HG03457 (cell line): ENCODE data around the gene FBXL15.

ENCODE experiments used
- ATAC-seq: cut with Tn5 transposase; IDR thresholded peaks from one replicate; pipeline ENCODE4 v1.9.1; 2021; ENCODE audit warnings: moderate number of reproducible peaks; ENCODE audit not compliant: unreplicated experiment

The FBXL15 gene

GRCh38 chr10:102409604-102410428, 10.8 kb upstream of the FBXL15 start:
- no peak for ATAC-seq

- no peak for ATAC-seq
These were observed 10.1 kb upstream of the FBXL15 start for GRCh38 chr10:102410429-102411073.

GRCh38 chr10:102411341-102412255, 9.0 kb upstream of the FBXL15 start:
- ATAC-seq = no peak

GRCh38 chr10:102412293-102412692, 8.3 kb upstream of the FBXL15 start:
- no peak for ATAC-seq

GRCh38 chr10:102413053-102413705, 7.5 kb upstream of the FBXL15 start:
- no peak for ATAC-seq

- ATAC-seq = no peak
These were observed 6.7 kb upstream of the FBXL15 start for GRCh38 chr10:102413806-102414561.

GRCh38 chr10:102414749-102415148, 5.9 kb upstream of the FBXL15 start:
- ATAC-seq = no peak

- no peak for ATAC-seq
These were observed 4.4 kb upstream of the FBXL15 start for GRCh38 chr10:102416283-102416682.

- no peak for ATAC-seq
These were observed 3.9 kb upstream of the FBXL15 start for GRCh38 chr10:102416695-102417094.

- ATAC-seq = no peak
These were observed 1.9 kb upstream of the FBXL15 start, which contains the start of gene PSD for GRCh38 chr10:102418622-102419268. TSS of gene PSD (minus strand) at chr10:102418785. CDS start at chr10:102417038, 1,747 bp downstream.

- ATAC-seq = no peak
These were observed 1.1 kb upstream of the FBXL15 start for GRCh38 chr10:102419269-102420180.

- ATAC-seq = no peak
These were observed 389 bp upstream of the FBXL15 start for GRCh38 chr10:102420181-102420713.

GRCh38 chr10:102421507-102421756, 796 bp downstream of the FBXL15 start:
- no peak for ATAC-seq

GRCh38 chr10:102421757-102422512, 1.3 kb downstream of the FBXL15 start:
- no peak for ATAC-seq

- no peak for ATAC-seq
These were observed 2.0 kb downstream of the FBXL15 start for GRCh38 chr10:102422545-102423129.

- no peak for ATAC-seq
These were observed 2.8 kb downstream of the FBXL15 start for GRCh38 chr10:102423372-102423968.

GRCh38 chr10:102424145-102424544, 3.5 kb downstream of the FBXL15 start:
- no peak for ATAC-seq
